ENCODE results near the gene SLIT3.

SLIT3 gene

GRCh38 chr5:168878135-168878745 lies 422.7 kb downstream of the SLIT3 start (continued):
- TF ChIP-seq ZNF449 (tag by site-specific recombination; IDR thresholded peaks at IDR 0.05) (no peak), TCF7L2 (IDR thresholded peaks at IDR 0.05; ENCODE audit: borderline replicate concordance, low read depth, low read length) (no peak), REPIN1 (tag by site-specific recombination; IDR thresholded peaks at IDR 0.05; ENCODE audit: low read depth) (no peak), ZIC2 (tag by site-specific recombination; IDR thresholded peaks at IDR 0.05) (no peak), ZBTB8A (tag by site-specific recombination; IDR thresholded peaks at IDR 0.05) (no peak), ZNF114 (tag by site-specific recombination; IDR thresholded peaks at IDR 0.05) (no peak), GLI2 (tag by site-specific recombination; IDR thresholded peaks at IDR 0.05; ENCODE audit: borderline replicate concordance, low read depth) (no peak), ZFHX2 (tag by site-specific recombination; conservative IDR thresholded peaks at IDR 0.05) (no peak)
- TF ChIP-seq, protein P1, sequence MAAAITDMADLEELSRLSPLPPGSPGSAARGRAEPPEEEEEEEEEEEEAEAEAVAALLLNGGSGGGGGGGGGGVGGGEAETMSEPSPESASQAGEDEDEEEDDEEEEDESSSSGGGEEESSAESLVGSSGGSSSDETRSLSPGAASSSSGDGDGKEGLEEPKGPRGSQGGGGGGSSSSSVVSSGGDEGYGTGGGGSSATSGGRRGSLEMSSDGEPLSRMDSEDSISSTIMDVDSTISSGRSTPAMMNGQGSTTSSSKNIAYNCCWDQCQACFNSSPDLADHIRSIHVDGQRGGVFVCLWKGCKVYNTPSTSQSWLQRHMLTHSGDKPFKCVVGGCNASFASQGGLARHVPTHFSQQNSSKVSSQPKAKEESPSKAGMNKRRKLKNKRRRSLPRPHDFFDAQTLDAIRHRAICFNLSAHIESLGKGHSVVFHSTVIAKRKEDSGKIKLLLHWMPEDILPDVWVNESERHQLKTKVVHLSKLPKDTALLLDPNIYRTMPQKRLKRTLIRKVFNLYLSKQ (tag by site-specific recombination; IDR thresholded peaks at IDR 0.05; ENCODE audit: borderline replicate concordance), result no peak

GRCh38 chr5:168877132-168877892 lies 423.6 kb downstream of the SLIT3 start:
- ChIA-PET CTCF (interaction anchor here (0.6 kb wide), 2 partner anchors 8 to 1657 kb away, joined by 3 to 5 read pairs; no protein-coding TSS in a partner anchor), POLR2A (no interaction called here)
- no peak for TF ChIP-seq GLIS2 (tag by site-specific recombination; IDR thresholded peaks at IDR 0.05)
- TF ChIP-seq ZNF623 (tag by site-specific recombination; IDR thresholded peaks at IDR 0.05), result peak; percentile 97
- TF ChIP-seq, protein P2, sequence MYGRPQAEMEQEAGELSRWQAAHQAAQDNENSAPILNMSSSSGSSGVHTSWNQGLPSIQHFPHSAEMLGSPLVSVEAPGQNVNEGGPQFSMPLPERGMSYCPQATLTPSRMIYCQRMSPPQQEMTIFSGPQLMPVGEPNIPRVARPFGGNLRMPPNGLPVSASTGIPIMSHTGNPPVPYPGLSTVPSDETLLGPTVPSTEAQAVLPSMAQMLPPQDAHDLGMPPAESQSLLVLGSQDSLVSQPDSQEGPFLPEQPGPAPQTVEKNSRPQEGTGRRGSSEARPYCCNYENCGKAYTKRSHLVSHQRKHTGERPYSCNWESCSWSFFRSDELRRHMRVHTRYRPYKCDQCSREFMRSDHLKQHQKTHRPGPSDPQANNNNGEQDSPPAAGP (tag by site-specific recombination; IDR thresholded peaks at IDR 0.05), result no peak
- TF ChIP-seq GLI4 (tag by site-specific recombination; IDR thresholded peaks at IDR 0.05), result no peak
- no peak for TF ChIP-seq ZNF280D (tag by site-specific recombination; IDR thresholded peaks at IDR 0.05)
- no peak for TF ChIP-seq MYNN (tag by site-specific recombination; IDR thresholded peaks at IDR 0.05; ENCODE audit: borderline replicate concordance)
- peak; percentile 34; the same call in 1 of the 2 replicates for TF ChIP-seq KLF1 (tag by site-specific recombination; IDR thresholded peaks at IDR 0.05)
- no peak for TF ChIP-seq ZFP69B (tag by site-specific recombination; IDR thresholded peaks at IDR 0.05)
- TF ChIP-seq SCRT2 (tag by site-specific recombination; IDR thresholded peaks at IDR 0.05), result no peak
- TF ChIP-seq SP7 (tag by site-specific recombination; IDR thresholded peaks at IDR 0.05), result no peak
- TF ChIP-seq, protein P3, sequence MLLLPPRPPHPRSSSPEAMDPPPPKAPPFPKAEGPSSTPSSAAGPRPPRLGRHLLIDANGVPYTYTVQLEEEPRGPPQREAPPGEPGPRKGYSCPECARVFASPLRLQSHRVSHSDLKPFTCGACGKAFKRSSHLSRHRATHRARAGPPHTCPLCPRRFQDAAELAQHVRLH (tag by site-specific recombination; IDR thresholded peaks at IDR 0.05), result peak; percentile 66; the same call in 1 of the 2 replicates
- no peak for TF ChIP-seq YY1 (tag by site-specific recombination; IDR thresholded peaks at IDR 0.05)
- TF ChIP-seq, protein P4, sequence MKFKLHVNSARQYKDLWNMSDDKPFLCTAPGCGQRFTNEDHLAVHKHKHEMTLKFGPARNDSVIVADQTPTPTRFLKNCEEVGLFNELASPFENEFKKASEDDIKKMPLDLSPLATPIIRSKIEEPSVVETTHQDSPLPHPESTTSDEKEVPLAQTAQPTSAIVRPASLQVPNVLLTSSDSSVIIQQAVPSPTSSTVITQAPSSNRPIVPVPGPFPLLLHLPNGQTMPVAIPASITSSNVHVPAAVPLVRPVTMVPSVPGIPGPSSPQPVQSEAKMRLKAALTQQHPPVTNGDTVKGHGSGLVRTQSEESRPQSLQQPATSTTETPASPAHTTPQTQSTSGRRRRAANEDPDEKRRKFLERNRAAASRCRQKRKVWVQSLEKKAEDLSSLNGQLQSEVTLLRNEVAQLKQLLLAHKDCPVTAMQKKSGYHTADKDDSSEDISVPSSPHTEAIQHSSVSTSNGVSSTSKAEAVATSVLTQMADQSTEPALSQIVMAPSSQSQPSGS (tag by site-specific recombination; IDR thresholded peaks at IDR 0.05; ENCODE audit: low read depth), result no peak
- TF ChIP-seq ZNF221 (tag by site-specific recombination; IDR thresholded peaks at IDR 0.05; ENCODE audit: borderline replicate concordance), result no peak
- no peak for TF ChIP-seq KLF7 (tag by site-specific recombination; IDR thresholded peaks at IDR 0.05; ENCODE audit: borderline replicate concordance)
- TF ChIP-seq ZNF223 (tag by site-specific recombination; IDR thresholded peaks at IDR 0.05), result no peak
- no peak overlapping the region for H3K4me3 ChIP-seq (ENCODE audit: low read depth, low read length)
- H3K4me1 ChIP-seq (ENCODE audit: control insufficient read depth, insufficient read depth, low read length), result peaks cover 20% of the 10 kb centered on the region
- H3K36me3 ChIP-seq (ENCODE audit: control insufficient read depth in 2 of 2, insufficient read depth in 1 of 2, low read length in 2 of 2), result no peaks in the 10 kb centered on the region
- H3K9me3 ChIP-seq (ENCODE audit: control insufficient read depth, insufficient read depth, low read depth, low read length), result no peaks in the 10 kb centered on the region
- H3K27ac ChIP-seq (ENCODE audit: extremely low read depth, low read depth, low read length), result no peak overlapping the region
